ENCODE measurements around the gene JPH4. TPM values are rescaled to one million over a fixed set of nuclear protein-coding genes. Genes with fewer than 3 reads are reported as not detected.

JPH4 gene
- total RNA-seq, 4 donors from 2014 or later, result 0.27 to 0.48 TPM; not detected in 2

DNA sequence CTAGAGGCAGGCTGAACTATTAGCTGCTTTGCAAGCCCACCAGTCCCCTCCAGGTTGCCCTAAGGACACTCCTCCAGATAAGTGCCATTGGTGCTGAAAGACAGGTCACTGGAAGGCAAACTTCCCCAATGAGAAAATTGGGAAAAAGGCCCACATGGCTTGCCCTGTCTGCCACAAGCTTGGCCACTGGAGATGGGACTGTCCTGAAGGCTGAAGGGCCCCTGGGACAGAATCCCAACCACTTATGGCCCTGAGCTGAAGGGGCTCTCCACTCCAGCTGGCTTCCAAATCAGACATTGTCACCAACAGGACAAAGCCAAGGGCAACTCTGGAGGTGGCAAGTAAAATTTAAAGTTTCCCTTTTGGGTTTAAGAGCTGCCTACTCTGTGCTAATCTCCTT, 45.4 kb upstream of the JPH4 start:
- DNase-seq, result no peak
- intact Hi-C loops (cut with DNase I; ENCODE audit: low total_unique reads), result no loop called here
- in situ Hi-C loops (cut with MboI; ENCODE audit: low pct_ligation_motif_present in 1 of 4, low pct_unique_long_range_greater_than_20kb in 1 of 4, low sequenced_read_pairs in 3 of 4), result no loop called here
- no peaks in the 10 kb centered on the region for H3K4me1 ChIP-seq
- no peak overlapping the region for H3K4me3 ChIP-seq
- H3K9me3 ChIP-seq, result peaks cover 6 to 13% of the 10 kb centered on the region in 2 donors
- no peak for TF ChIP-seq EP300 (IDR thresholded peaks at IDR 0.05; ENCODE audit: low read depth)
- TF ChIP-seq POLR2AphosphoS5 (IDR thresholded peaks at IDR 0.05), result no peak
- no peak for TF ChIP-seq POLR2A (IDR thresholded peaks at IDR 0.05)
- no peak for TF ChIP-seq CTCF (IDR thresholded peaks at IDR 0.05)
- no peaks in the 10 kb centered on the region for H3K36me3 ChIP-seq
- no peak overlapping the region for H3K27ac ChIP-seq
- no peaks in the 10 kb centered on the region for H3K27me3 ChIP-seq

DNA sequence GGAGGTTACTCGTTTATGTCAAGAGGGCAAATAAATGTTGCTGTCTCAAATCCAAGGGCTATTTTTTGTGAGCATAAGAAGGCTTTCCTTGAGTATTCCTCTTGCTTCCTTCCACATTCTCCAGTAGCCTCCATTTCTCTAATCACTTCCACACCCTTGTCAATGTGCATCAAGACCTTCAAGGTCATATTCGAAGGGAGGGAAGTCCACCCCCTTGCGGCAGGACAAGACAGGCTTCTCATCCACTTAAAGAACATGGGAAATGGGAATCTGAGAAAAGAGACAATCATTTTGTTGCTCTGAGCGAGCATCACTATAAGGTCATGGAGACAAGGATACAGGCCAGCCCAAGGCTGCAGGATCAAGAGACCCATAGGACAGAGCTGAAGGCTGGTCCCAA, 44.4 kb upstream of the JPH4 start:
- TF ChIP-seq POLR2AphosphoS5 (IDR thresholded peaks at IDR 0.05) (no peak), CTCF (IDR thresholded peaks at IDR 0.05) (no peak), EP300 (IDR thresholded peaks at IDR 0.05; ENCODE audit: low read depth) (no peak), POLR2A (IDR thresholded peaks at IDR 0.05) (no peak)
- H3K36me3 ChIP-seq, result no peaks in the 10 kb centered on the region
- no peak overlapping the region for H3K27ac ChIP-seq
- H3K9me3 ChIP-seq, result peaks cover 6 to 13% of the 10 kb centered on the region in 2 donors
- no peak overlapping the region for H3K4me3 ChIP-seq
- H3K27me3 ChIP-seq, result no peaks in the 10 kb centered on the region
- 82 to 85% methylated on average over 2 to 4 of the region's 4 CpGs for WGBS, 2 donors (ENCODE audit: low coverage in 1 of 2)
- in situ Hi-C loops (cut with MboI; ENCODE audit: low pct_ligation_motif_present in 1 of 4, low pct_unique_long_range_greater_than_20kb in 1 of 4, low sequenced_read_pairs in 3 of 4), result no loop called here
- no peaks in the 10 kb centered on the region for H3K4me1 ChIP-seq
- DNase-seq, result no peak
- intact Hi-C loops (cut with DNase I; ENCODE audit: low total_unique reads), result no loop called here

- no peak overlapping the region for H3K4me3 ChIP-seq
- TF ChIP-seq POLR2A (IDR thresholded peaks at IDR 0.05) (no peak), CTCF (IDR thresholded peaks at IDR 0.05) (no peak), EP300 (IDR thresholded peaks at IDR 0.05; ENCODE audit: low read depth) (no peak), POLR2AphosphoS5 (IDR thresholded peaks at IDR 0.05) (no peak)
- H3K27me3 ChIP-seq, result no peaks in the 10 kb centered on the region
- no peaks in the 10 kb centered on the region for H3K36me3 ChIP-seq
- peaks cover 6 to 13% of the 10 kb centered on the region in 2 donors for H3K9me3 ChIP-seq
- no peaks in the 10 kb centered on the region for H3K4me1 ChIP-seq
- no peak for DNase-seq
- WGBS, 2 donors (ENCODE audit: low coverage in 1 of 2), result 75 to 76% methylated on average over 2 to 4 of the region's 4 CpGs
- intact Hi-C loops (cut with DNase I; ENCODE audit: low total_unique reads), result no loop called here
- no peak overlapping the region for H3K27ac ChIP-seq
- in situ Hi-C loops (cut with MboI; ENCODE audit: low pct_ligation_motif_present in 1 of 4, low pct_unique_long_range_greater_than_20kb in 1 of 4, low sequenced_read_pairs in 3 of 4), result no loop called here
These were observed 43.5 kb upstream of the JPH4 start for GRCh38 chr14:23621932-23622730.

GRCh38 chr14:23621204-23621931, 42.8 kb upstream of the JPH4 start:
- Histone ChIP-seq H3K4me3 (no peak overlapping the region), H3K9me3 (peaks cover 6 to 13% of the 10 kb centered on the region in 2 donors), H3K27ac (no peak overlapping the region), H3K36me3 (no peaks in the 10 kb centered on the region), H3K27me3 (no peaks in the 10 kb centered on the region), H3K4me1 (no peaks in the 10 kb centered on the region)
- TF ChIP-seq CTCF (IDR thresholded peaks at IDR 0.05), result no peak
- TF ChIP-seq EP300 (IDR thresholded peaks at IDR 0.05; ENCODE audit: low read depth), result no peak
- no peak for TF ChIP-seq POLR2AphosphoS5 (IDR thresholded peaks at IDR 0.05)
- no peak for TF ChIP-seq POLR2A (IDR thresholded peaks at IDR 0.05)
- intact Hi-C loops (cut with DNase I; ENCODE audit: low total_unique reads), result no loop called here
- in situ Hi-C loops (cut with MboI; ENCODE audit: low pct_ligation_motif_present in 1 of 4, low pct_unique_long_range_greater_than_20kb in 1 of 4, low sequenced_read_pairs in 3 of 4), result no loop called here
- WGBS, 2 donors (ENCODE audit: low coverage in 1 of 2), result 46 to 48% methylated on average over 4 to 6 of the region's 6 CpGs
- no peak for DNase-seq

Measured in transverse colon (tissue), 4 donors.